OCI-LY7 (cell line): Measurements from ENCODE around the gene VSX2.

Experiments used
- EZH2phosphoT487 ChIP-seq: fragments of 200-600 bp; sonication (generic); IDR thresholded peaks from 2 replicates; pipeline ENCODE4 v1.6.1; 2018; ENCODE audit warnings: low read depth, borderline replicate concordance, mild to moderate bottlenecking, mixed run types, antibody characterized with exemption, low read length, moderate library complexity, mixed read lengths
- TF ChIP-seq, protein P1 (sequence below): fragments of 200-600 bp; sonication (generic); conservative IDR thresholded peaks from 2 replicates; pipeline ENCODE4 v1.5.1; 2014; ENCODE audit warnings: mild to moderate bottlenecking, antibody characterized with exemption, low read length, moderate library complexity, mixed read lengths

GRCh38 chr14:74296037-74296467, 56.8 kb downstream of the VSX2 start:
- TF ChIP-seq, protein P1, sequence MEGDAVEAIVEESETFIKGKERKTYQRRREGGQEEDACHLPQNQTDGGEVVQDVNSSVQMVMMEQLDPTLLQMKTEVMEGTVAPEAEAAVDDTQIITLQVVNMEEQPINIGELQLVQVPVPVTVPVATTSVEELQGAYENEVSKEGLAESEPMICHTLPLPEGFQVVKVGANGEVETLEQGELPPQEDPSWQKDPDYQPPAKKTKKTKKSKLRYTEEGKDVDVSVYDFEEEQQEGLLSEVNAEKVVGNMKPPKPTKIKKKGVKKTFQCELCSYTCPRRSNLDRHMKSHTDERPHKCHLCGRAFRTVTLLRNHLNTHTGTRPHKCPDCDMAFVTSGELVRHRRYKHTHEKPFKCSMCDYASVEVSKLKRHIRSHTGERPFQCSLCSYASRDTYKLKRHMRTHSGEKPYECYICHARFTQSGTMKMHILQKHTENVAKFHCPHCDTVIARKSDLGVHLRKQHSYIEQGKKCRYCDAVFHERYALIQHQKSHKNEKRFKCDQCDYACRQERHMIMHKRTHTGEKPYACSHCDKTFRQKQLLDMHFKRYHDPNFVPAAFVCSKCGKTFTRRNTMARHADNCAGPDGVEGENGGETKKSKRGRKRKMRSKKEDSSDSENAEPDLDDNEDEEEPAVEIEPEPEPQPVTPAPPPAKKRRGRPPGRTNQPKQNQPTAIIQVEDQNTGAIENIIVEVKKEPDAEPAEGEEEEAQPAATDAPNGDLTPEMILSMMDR = no peak
- TF ChIP-seq EZH2phosphoT487 = no peak
